Left renal pelvis (tissue), 4 donors: ENCODE results near the gene S1PR5. TPM values are rescaled to one million over a fixed set of nuclear protein-coding genes. Genes with fewer than 3 reads are reported as not detected.
"Not testable (repeated sequence)": the region's sequence is repeated elsewhere in the genome, so short reads cannot be mapped to it uniquely, and the experiment has no call there.

Experiments used
- DNase-seq, 4 donors: peaks; one replicate each; pipeline ENCODE4 v3.0.0-alpha.2; 2013; ENCODE audit warnings: low read depth in 4 of 4, low spot score in 3 of 4
- polyA plus RNA-seq, 4 donors: library from polyadenylated mRNA; unstranded; fragments of 120-200 nt; gene quantifications; one replicate each; pipeline ENCODE4 v1.2.1, GENCODE V29; 2013; ENCODE audit not compliant: insufficient read length in 4 of 4

The S1PR5 gene, protein sequence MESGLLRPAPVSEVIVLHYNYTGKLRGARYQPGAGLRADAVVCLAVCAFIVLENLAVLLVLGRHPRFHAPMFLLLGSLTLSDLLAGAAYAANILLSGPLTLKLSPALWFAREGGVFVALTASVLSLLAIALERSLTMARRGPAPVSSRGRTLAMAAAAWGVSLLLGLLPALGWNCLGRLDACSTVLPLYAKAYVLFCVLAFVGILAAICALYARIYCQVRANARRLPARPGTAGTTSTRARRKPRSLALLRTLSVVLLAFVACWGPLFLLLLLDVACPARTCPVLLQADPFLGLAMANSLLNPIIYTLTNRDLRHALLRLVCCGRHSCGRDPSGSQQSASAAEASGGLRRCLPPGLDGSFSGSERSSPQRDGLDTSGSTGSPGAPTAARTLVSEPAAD
- polyA plus RNA-seq: 1 to 10 TPM; 1.5 to 1.9 (median 1.6) TPM

DNA sequence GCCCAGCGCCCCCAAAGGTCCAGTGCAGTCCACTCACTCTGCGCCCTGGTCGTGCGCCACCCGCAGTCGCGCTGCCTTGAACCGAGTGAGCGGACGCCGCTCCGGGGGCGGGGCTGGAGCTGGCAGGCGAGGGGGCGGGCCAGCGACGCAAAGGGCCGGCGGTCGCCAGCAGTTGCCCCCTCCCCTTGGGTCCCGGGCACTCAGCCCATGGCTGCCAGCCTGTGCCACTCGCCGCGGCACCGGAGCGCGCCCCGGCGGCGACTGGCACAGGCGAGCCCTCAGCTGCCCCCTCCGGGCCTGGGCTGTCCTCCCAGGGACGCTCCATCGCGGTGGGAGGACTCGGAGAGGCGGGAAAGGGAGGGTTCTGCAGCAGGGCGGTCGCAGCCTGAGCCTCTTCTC is at the start of gene S1PR5:
Gene S1PR5 (minus strand): TSS at position 87 of the 399 bp plus-strand sequence. CDS start 2,436 bp downstream, outside the sequence.
- no peak for DNase-seq

DNA sequence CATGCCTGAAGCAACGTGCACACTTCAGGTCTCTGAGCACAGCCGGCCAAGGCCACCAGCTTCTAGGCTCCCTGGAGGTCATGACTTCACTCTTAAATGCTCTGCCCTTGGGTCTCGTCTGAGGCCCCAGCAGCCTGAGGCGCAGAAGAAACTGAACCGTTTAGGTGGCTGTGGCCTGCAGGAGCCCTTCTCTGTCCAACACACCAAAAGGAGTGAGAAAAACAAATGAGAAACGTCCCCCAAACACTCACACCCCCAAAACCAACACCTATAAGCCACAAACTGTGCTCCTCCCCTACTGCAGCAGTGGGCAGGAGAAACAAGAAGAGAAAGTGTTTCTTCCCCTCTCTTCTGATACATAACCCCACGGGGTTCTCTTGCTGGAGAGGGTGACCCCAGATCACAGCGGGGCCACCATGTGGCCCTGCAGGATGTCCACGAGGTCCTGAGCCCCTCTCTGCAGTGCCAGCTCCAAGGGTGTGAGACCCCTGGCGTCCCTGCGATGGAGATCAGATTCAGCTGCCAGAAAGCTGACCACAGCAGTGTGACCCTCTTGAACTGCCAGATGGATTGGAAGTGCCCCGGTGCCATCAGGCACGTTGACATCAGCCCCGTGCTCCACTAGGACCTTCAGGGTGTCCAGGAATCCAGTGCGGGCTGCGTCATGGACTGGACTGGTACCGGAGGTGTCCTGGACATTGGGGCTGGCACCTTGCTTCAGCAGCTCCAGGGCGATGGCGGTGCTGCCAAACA is 49.6 kb upstream of the S1PR5 start:
- no peak for DNase-seq

DNA sequence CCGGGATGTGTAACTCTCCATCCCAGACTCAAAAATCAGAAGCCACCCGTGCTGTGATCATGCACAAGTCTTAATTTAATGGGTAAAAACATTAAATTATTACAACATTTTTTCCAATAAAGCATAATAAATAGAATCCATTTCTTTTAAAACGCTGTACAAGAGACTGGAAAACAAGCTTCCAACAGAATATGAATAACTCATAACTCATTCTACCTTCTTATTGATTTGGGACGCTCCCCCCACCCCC is 49.1 kb upstream of the S1PR5 start:
- DNase-seq: no peak

DNA sequence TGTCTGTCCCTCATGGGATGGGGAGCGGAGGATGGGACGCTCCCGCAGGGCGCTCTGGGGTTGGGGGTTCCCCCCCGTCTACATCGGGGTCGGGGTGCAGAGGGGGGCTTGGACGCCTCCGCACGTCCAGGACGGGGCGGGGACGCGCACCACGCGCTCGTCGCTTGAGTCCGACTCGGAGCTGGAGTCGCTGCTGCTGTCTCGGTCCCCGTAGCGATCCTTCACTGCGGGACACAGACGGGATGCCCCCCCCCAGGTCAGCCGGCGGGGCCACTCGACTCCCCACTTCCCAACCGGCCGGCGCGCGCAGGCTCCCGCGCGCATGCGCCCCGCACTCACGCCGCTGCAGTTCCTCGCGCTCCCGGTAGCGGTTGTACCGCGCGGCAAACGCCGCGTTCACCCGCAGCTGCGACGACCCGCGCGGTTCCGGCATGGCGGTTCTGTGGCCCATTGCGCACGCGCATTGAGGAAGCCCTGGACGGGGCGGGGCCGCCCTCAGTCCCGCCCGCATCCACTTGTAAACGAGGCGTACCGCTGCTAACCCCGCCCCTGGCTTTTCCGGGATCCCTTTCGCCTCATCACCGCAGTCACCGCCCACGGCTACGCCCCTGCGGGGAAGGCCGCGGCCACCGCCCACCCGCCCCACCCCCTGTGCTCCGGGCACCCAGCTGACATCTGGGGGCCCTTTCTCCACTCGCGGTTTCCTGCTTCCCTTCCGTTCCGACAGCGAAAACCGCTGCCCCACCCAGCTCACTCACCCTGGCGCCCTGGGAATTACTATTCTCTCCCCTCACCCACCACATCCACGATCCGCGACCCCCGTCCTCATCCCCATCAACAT is 48.5 kb upstream of the S1PR5 start, which contains the start of gene KRI1:
Gene KRI1 (minus strand): TSS at position 444 of the 841 bp plus-strand sequence. CDS start 11 bp downstream, at position 433.
- peak; percentile 87 to 91 (median 90) for DNase-seq

DNA sequence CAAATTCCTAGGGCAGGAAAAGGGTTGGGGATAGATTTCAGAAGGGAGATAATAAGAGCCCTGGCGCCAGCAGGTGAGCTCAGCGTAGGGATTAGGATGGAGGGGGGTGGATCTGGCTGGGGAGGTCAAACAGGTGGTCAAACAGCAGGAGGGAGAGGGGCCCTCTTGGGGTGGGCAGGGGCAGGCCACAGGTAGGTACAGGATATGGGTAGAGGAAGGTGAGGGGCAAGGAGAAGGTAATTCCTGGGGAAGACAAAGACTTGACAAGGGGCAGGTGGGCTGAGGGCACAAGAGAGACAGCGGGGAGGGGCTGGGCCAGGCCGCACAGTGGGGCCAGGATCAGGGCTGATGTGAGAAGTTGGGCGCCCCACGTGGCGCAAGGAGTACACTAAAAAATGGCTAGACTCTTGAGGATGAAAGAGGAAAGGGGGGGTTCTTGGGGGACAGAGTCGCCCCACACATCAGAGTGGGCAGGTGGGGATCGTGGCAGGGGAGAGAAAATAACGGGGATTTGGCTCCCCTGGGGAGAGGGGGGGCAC is 47.9 kb upstream of the S1PR5 start:
- DNase-seq: no peak

DNA sequence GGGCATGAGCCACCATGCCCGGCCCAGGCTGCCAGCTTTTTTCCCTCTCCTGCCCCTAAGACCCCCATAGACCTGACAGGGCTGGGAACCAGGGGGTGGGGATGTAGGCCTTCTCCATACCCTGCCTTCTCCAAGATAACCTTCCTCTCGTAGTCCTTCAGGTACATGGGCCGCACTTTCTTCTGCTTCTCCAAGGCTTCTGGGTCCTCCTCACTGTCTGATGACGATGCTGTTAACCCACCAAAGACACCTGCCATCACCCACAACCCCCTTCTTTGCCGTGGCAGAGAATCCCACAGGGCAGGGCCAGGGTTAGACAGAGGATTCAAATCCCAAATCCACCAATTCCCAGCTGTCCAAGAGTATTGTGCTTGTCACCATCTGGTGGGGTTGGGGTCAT is 45.4 kb upstream of the S1PR5 start:
- no peak for DNase-seq

DNA sequence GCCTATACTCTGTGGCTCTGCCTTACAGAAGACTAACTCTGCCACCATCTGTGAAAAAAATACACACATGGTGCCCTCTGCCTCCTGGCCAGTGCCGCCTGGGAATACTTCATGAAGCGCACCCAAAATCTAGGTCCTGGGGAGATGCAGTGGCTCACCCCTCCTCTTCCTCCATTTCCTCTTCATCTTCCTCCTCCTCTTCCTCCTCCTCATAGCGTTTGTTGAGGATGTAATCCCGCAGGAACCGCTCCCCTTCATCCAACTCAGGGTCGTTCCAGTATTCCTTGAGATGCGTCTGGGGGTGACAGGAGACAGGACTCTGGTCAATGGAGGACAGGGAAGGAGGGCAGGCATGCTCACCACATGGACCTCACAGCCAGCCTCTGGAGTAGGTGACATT is 42.9 kb upstream of the S1PR5 start:
- DNase-seq: no peak

DNA sequence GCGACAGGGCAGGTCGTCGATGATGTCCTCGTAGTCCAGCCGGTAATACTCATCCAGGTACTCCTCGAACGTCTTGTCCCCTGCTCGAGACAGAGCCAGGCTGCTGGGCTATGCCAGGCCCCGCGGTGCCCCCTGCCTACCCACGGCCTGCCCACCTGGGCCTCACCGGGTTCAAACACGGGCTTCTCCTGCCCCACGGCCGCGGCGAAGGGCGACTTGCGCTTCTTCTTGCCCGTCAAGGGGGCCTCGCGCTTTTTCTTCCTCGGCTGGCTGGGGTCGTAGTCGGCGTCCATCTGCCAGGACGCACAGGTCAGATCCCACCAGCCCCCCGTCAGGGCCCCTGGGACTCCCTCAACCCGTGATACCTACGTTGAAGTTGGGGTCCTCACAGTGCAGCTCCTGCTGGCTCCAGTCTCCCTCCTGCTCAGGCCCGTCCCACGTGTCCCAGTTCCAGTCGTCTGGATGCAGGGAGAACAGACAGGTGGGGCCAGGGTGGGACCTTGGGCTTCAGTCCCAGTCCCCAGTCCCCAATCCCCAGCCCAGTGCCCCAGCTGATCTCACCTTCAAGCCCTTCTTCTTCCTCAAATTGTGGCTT is 40.5 kb upstream of the S1PR5 start:
- DNase-seq: no peak

DNA sequence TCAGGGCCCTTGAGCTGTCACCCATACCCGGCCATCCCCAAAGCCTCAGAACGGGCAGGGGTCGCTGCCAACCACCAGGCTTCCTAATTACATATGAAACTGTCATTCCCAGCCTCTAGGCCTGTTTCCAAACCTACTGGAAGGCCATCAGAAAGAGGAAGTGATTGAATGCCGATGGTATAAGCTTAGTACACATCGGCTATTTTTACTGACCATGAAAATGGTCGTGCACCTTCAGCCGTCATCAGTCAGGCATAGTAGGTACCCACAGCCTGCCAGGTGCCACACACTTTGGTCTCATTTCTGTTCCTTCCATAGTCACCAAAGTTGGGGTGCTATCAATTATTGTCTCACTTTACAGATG is 38.3 kb upstream of the S1PR5 start:
- no peak for DNase-seq

DNA sequence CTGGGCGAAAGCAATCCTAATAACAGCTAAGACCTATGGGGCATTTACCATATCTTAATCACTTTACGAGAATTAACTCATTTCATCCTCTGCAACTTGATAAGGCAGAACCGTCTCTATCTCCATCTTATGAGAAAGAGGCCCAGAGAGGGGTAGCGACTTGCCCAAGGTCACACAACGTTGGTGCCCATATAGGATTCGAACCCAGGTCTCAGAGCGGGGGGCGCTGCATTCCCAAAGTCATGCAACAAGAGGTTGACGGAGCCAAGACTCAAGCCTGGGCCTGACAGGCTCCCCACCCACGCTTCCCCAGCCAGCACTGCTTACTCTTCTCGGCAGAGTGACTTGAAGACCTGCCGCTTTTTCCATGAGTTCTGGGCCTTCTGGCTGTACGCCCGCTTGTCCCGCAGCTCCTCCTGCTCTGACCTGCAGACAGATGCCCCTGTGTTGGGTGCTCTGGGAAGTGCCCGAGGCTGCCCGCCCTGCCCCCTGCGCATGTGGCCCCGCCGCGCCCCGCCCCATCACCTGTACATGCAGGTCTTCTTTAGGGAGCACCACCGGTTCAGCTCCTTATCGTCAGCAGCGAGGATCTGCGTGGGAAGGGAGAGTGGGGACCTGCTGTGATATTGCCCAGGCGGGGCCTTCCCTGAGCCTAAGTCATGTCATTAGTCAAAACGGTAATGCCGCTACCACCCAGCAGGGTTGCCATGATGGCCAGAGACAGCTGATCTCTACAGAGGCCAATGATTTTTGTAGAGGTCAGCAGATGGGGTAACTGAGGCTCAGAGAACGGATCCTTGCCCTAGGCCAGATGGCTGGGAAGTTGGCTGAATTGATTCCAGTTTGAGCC is 37.7 kb upstream of the S1PR5 start:
- no peak for DNase-seq

DNA sequence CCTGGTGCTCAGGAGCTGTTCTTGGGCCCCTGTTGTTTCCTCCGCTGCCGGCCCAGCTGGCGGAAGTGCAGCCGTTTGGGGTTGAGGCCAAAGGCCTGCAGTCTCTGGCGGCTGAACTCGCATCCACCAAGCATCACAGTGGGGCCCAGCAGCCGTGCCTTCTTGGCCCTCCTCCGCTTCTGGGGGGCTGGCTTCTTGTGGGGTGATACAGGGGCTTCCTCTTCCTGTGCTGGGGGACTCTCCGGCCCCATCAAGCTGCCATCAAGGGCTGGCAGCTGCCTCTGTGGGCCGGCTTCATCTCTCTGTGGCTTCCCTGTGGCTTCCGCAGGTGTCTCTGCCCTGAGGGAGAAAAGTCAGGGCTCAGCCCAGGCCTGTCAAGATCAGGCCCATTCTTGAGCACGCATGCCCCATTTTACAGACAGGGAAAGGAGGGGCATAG is 36.7 kb upstream of the S1PR5 start:
- no peak for DNase-seq

DNA sequence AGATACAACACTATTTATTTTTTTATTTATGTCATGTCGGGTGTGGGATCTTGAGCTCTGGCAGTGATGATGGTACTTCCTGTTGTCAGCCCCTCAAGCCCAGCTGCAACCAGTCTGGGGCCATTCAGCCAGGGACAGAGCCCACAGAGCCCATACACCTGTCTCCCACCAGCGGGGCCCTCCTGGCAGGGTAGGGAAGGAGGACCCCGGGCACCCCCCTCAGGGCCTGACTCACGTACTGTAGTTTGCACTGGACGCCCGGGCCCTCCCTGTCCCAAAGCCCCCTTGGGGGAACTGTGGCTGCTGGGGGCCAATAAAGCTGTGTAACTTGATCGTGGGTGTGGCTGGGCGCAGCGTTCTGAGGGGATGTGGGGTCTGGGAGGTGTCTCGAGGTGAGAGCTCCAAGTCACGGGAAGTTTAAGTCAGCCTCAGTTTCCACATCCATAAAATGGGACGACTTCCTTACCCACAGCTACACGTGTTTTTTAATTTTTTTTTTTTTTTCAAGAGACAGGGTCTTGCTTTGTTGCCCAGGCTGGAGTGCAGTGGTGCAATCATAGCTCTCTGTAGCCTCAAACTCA is 35.9 kb upstream of the S1PR5 start:
- no peak for DNase-seq

DNA sequence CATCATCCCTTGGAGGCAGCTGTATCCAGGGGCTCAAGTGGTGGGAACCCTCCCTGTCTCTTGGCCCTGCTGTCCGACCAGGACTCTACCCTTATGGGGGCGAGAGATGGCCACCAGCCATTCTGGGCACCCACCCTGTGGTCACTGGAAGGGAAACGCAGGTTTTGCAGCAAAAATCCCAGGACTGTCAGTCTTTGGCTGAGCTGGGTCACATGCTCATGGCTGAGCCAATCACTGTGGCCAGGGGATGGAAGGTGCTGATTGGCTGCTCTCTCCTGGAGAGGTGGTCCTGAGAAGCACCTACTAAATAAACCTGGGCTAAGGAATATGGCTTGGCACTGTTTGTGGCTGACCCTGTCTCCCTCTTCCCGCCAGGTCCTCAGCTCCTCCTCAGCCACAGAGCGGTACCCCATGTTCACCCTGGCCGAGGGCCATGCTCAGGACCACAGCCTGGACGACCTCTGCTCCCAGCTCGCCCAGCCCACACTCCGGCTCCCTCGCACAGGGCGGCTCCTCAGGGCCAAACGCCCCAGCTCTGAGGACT is 35.3 kb upstream of the S1PR5 start:
- no peak for DNase-seq

DNA sequence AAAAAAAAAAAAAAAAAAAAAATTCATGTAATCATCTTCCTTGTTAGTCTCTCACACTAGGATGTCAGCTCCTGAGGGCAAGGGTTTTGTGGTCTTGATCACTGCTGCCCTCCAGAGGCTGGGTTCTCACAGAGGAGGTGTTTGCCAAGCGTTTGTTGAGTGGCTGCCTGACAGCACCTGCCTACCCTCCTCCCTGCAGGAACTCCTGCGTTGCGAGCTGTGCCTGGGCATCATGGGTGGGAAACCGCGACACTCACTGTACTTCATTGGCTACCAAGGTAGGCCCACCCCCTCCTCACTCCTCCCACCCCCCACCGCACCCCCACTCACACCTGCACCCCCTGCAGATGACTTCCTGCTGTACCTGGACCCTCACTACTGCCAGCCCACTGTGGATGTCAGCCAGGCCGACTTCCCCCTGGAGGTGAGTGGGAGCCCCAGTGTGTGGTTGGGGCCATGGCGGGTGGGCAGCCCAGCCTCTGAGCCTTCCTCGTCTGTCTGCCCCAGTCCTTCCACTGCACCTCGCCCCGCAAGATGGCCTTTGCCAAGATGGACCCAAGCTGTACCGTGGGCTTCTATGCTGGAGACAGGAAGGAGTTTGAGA is 34.6 kb upstream of the S1PR5 start:
- DNase-seq: no peak

DNA sequence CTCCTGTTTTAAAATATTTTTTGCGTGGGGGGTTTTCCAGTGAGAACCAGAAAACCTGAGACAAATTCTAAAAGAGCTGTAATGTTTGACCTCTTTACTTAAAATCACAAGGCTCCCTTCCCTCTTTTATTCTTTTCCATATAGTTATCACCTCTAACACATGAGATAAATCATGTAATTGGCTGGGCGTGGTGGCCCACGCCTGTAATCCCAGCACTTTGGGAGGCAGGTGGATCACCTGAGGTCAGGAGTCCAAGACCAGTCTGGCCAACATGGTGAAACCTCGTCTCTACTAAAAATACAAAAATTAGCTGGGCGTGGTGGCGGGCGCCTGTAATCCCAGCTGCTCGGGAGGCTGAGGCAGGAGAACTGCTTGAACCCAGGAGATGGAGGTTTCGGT is 33.8 kb upstream of the S1PR5 start:
- DNase-seq: not testable (repeated sequence)

DNA sequence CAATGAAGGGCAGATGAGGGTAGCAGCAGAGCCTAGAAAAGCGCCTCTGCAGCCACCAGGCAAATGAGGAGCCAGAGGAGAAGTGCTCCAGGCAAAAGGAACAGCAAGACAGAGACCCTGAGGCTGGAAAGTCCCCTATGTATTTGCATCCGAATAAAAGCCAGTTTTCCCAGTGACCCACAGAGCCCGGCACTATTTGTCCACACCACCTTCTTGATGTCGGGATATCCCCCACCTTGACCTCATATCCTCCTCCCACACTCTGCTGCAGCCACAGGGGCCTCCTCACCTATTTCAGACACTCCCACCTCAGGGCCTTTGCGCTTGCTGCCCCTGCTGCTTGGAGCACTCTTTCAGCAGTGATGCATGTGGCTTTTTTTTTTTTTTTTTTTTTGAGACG is 33.1 kb upstream of the S1PR5 start:
- DNase-seq: no peak

DNA sequence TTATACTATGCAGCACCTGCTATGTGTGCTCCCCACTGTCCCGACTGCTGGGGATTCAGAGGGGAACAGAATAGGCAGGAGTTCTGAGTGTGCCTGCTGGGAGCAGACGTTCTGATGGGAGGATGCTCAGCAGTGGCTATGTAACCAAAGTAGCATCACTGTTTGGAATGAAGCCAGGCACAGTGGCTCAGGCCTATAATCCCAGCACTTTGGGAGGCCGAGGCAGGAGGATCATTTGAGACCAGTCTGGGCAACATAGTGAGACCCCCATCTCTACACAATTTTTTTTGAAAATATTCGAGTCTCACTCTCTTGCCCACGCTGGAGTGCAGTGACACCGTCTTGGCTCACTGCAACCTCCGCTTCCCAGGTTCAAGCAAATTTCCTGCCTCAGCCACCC is 32.5 kb upstream of the S1PR5 start:
- no peak for DNase-seq

DNA sequence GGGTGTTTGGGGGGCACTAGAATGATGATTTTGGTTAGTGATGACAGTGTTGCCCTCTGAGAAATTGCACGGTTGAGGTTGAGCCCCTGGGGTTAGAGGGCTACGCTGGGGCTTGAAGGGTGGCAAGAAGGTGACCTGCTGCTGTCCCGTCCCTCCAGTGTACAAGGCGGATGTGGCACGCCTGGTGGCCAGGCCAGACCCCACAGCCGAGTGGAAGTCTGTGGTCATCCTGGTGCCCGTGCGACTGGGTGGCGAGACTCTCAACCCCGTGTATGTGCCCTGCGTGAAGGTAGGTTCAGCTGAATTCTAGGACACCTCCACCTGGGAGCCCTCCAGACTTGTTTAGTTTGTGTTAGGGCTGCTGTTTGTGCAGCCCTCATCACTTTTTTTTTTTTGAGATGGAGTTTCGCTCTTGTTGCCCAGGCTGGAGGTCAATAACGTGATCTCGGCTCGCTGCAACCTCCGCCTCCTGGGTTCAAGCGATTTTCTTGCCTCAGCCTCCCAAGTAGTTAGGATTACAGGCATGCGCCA is 31.6 kb upstream of the S1PR5 start:
- DNase-seq: no peak
